Neuronal stem cell (in vitro differentiated cells): ENCODE data around the gene EBLN2.

Experiments
- DNase-seq: peaks from one replicate; pipeline ENCODE4 v3.0.0-alpha.2; 2013; ENCODE audit warnings: low spot score
- H2AFZ ChIP-seq: one replicate; pipeline ENCODE4 v1.6.1; 2013; ENCODE audit warnings: mild to moderate bottlenecking, low read length, inconsistent platforms
- H2AK5ac ChIP-seq: 2 replicates; pipeline ENCODE4 v1.6.1; 2013; ENCODE audit warnings: low read depth, mild to moderate bottlenecking, inconsistent platforms, low read length, moderate library complexity, mixed read lengths
- H2BK120ac ChIP-seq: 2 replicates; pipeline ENCODE4 v1.6.1; 2013; ENCODE audit warnings: low read depth, mild to moderate bottlenecking, inconsistent platforms, low read length, moderate library complexity, mixed read lengths
- H2BK12ac ChIP-seq: one replicate; pipeline ENCODE4 v1.6.1; 2013; ENCODE audit warnings: low read length, inconsistent platforms
- H2BK15ac ChIP-seq: 2 replicates; pipeline ENCODE4 v1.6.1; 2013; ENCODE audit warnings: mild to moderate bottlenecking, low read length, inconsistent platforms, mixed read lengths
- H2BK5ac ChIP-seq: one replicate; pipeline ENCODE4 v1.6.1; 2013; ENCODE audit warnings: inconsistent platforms, mild to moderate bottlenecking, low read length, moderate library complexity
- H3K14ac ChIP-seq: one replicate; pipeline ENCODE4 v1.6.1; 2013; ENCODE audit warnings: low read length, inconsistent platforms
- H3K18ac ChIP-seq: 2 replicates; pipeline ENCODE4 v1.6.1; 2013; ENCODE audit warnings: low read length, inconsistent platforms
- H3K23ac ChIP-seq: 2 replicates; pipeline ENCODE4 v1.6.1; 2013; ENCODE audit warnings: low read depth, mild to moderate bottlenecking, mixed read lengths, low read length, inconsistent platforms; ENCODE audit not compliant: poor library complexity
- H3K27ac ChIP-seq: replicated peaks from 3 replicates; pipeline ENCODE4 v1.5.1; 2013; ENCODE audit warnings: low read length, inconsistent platforms
- H3K27me3 ChIP-seq, 3 experiments: 2 replicates each; pipeline ENCODE4 v1.6.1; 2013; ENCODE audit warnings: low read length in 3 of 3, mild to moderate bottlenecking in 2 of 3, inconsistent platforms in 1 of 3, low read depth in 1 of 3, mixed read lengths in 1 of 3, moderate library complexity in 1 of 3; ENCODE audit not compliant: control insufficient read depth in 3 of 3, insufficient read depth in 3 of 3
- H3K36me3 ChIP-seq, 2 donors: replicated peaks in 1 of 2; 2 replicates each; pipeline ENCODE4 v1.6.1; 2013; ENCODE audit warnings: low read length in 2 of 2; ENCODE audit not compliant: control insufficient read depth in 2 of 2, insufficient read depth in 2 of 2
- H3K4ac ChIP-seq: 2 replicates; pipeline ENCODE4 v1.6.1; 2013; ENCODE audit warnings: inconsistent platforms, mild to moderate bottlenecking, low read length, moderate library complexity
- H3K4me1 ChIP-seq, 2 donors: 1 replicate in 1 of 2; 2 replicates in 1 of 2; pipeline ENCODE4 v1.6.1; 2013; ENCODE audit warnings: low read length in 2 of 2, low read depth in 1 of 2; ENCODE audit not compliant: control insufficient read depth in 2 of 2, insufficient read depth in 1 of 2
- H3K4me2 ChIP-seq: one replicate; pipeline ENCODE4 v1.6.1; 2013; ENCODE audit warnings: mild to moderate bottlenecking, low read length, inconsistent platforms; ENCODE audit not compliant: insufficient read depth, poor library complexity, severe bottlenecking
- H3K4me3 ChIP-seq, 2 donors: 2 replicates each; pipeline ENCODE4 v1.5.1; 2013; ENCODE audit warnings: low read length in 2 of 2, mild to moderate bottlenecking in 2 of 2, inconsistent platforms in 1 of 2, moderate library complexity in 1 of 2
- H3K79me1 ChIP-seq: one replicate; pipeline ENCODE4 v1.6.1; 2013; ENCODE audit warnings: low read depth, mild to moderate bottlenecking, inconsistent platforms, low read length, moderate library complexity
- H3K9ac ChIP-seq: one replicate; pipeline ENCODE4 v1.6.1; 2013; ENCODE audit warnings: mild to moderate bottlenecking, low read depth, low read length, inconsistent platforms; ENCODE audit not compliant: poor library complexity
- H3K9me3 ChIP-seq, 2 donors: replicated peaks in 1 of 2; 2 replicates each; pipeline versions ENCODE3 to v1.6.1; 2013; ENCODE audit warnings: low read length in 2 of 2, mild to moderate bottlenecking in 2 of 2, inconsistent platforms in 1 of 2, low read depth in 1 of 2, mixed read lengths in 1 of 2, moderate library complexity in 1 of 2; ENCODE audit not compliant: control insufficient read depth in 2 of 2, insufficient read depth in 1 of 2
- H4K8ac ChIP-seq: one replicate; pipeline ENCODE4 v1.6.1; 2013; ENCODE audit warnings: low read depth, mild to moderate bottlenecking, inconsistent platforms, low read length, moderate library complexity
- H4K91ac ChIP-seq: one replicate; pipeline ENCODE4 v1.6.1; 2013; ENCODE audit warnings: low read length, low read depth, mild to moderate bottlenecking, inconsistent platforms; ENCODE audit not compliant: poor library complexity
- whole genome bisulfite sequencing, 2 donors: extraction: QIAGEN DNeasy Blood & Tissue Kit; methylation state at CpG; one replicate each; pipeline ENCODE4 v1.1.7; 2013; ENCODE audit warnings: missing lambda C conversion rate in 2 of 2, mixed read lengths in 1 of 2; ENCODE audit not compliant: insufficient read length in 2 of 2, insufficient replicate concordance in 1 of 2; ENCODE audit errors: extremely low coverage in 2 of 2; 5-methylcytosine and 5-hydroxymethylcytosine counted together

The EBLN2 gene

DNA sequence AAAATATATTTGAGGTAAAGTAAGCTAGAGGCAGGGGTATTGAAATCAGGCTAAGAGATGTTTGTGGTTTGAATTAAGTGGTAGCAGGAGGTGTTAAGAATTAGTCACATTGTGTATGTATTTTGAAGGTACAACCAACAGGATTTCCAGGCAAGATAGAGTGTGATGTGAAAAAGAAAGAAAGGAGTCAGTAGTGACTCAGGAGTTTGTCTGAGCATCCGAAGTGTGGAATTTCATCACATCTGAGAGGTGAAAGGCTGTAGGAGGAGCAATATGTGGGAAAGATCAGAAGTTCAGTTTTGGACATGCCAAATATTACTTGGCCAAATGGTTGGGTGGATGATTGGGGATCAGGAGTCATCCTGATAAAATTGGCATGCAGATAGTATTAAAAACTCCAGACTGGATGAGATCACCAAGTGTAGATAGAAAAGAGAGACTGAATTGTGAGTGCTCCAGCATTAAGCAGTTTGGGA, 32.1 kb upstream of the EBLN2 start:
- peaks cover 0 to 9% of the 10 kb centered on the region in 2 donors for H3K9me3 ChIP-seq
- H3K4me3 ChIP-seq: no peak overlapping the region
- no peak overlapping the region for H3K4ac ChIP-seq
- WGBS, 2 donors: no CpG with 5 or more reads among the region's 1 CpG
- H2BK12ac ChIP-seq: no peak overlapping the region
- H2AFZ ChIP-seq: no peak overlapping the region
- H3K18ac ChIP-seq: no peak overlapping the region
- no peak overlapping the region for H3K14ac ChIP-seq
- H2BK120ac ChIP-seq: no peak overlapping the region
- H2BK15ac ChIP-seq: no peak overlapping the region
- no peak overlapping the region for H3K23ac ChIP-seq
- no peak overlapping the region for H2BK5ac ChIP-seq
- H3K4me1 ChIP-seq: peaks cover 3% of the 10 kb centered on the region in 2 donors
- no peak overlapping the region for H2AK5ac ChIP-seq
- no peak overlapping the region for H4K91ac ChIP-seq
- H3K27ac ChIP-seq: no peak overlapping the region
- peaks cover 5% of the 10 kb centered on the region for H3K79me1 ChIP-seq
- H3K27me3 ChIP-seq: no peaks in the 10 kb centered on the region
- no peak for DNase-seq
- H4K8ac ChIP-seq: no peak overlapping the region
- no peak overlapping the region for H3K4me2 ChIP-seq
- no peak overlapping the region for H3K9ac ChIP-seq
- peaks cover 0 to 33% of the 10 kb centered on the region in 2 donors for H3K36me3 ChIP-seq

DNA sequence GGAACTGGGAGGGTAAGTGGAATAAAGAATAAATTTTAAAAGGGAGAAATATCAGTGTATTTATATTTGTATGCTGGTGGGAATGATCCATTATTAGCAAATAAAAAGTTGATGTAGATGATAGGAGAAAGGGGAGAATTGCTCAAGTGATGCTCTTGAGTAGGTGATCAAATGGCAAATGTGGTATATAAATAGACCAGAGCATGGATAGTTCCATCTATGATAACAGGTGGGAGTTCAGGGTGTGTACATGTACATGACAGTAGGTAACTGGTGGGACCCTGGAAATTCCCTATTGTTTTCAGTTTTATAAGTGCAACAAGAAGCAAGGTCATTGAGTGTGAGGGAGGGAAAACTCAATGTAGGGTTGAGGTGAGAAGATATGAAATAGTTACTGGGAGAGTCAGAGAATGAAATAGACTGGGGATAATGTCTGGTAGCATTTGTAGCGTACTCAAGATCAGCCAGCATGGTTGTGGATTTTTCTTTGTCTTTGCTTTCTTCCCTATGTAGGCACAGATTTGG, 31.3 kb upstream of the EBLN2 start:
- Histone ChIP-seq H2BK12ac (no peak overlapping the region), H3K27me3 (no peaks in the 10 kb centered on the region), H2BK15ac (no peak overlapping the region), H3K23ac (no peak overlapping the region), H3K4ac (no peak overlapping the region), H3K79me1 (peaks cover 5% of the 10 kb centered on the region), H3K9ac (no peak overlapping the region), H3K36me3 (peaks cover 0 to 40% of the 10 kb centered on the region in 2 donors), H3K9me3 (peaks cover 0 to 9% of the 10 kb centered on the region in 2 donors), H3K4me2 (no peak overlapping the region), H3K27ac (no peak overlapping the region), H3K4me1 (peaks cover 0 to 3% of the 10 kb centered on the region in 2 donors), H2AK5ac (no peak overlapping the region), H3K4me3 (no peak overlapping the region), H4K8ac (no peak overlapping the region), H3K18ac (no peak overlapping the region), H4K91ac (no peak overlapping the region), H3K14ac (no peak overlapping the region), H2AFZ (no peak overlapping the region), H2BK5ac (no peak overlapping the region), H2BK120ac (no peak overlapping the region)
- DNase-seq: no peak
- WGBS, 2 donors: no CpG with 5 or more reads among the region's 1 CpG

DNA sequence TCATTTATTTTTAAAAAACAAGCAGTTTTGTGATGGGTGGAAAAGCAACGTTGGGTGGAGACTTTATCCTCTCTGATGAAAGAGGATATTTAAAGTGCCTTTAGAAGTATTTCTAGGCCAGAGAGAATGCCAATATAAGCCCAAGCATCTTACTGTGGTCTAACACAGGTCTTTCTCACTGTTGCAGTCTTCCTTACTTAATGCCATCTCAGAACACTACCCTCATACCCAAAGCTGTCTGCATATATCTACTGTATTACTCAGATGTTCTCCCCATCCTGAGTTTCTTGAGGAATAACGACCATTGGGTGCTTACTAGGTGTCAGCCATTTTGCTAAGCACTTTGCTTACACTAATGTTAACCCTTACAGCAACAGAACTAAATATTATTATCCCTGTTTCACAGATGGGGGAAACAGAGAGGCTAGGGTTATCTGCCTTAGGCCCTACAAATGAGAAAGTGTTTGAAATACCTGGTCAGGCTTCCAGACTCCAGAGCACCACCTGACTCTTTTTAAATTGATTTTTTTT, 29.8 kb upstream of the EBLN2 start:
- no peak overlapping the region for H4K91ac ChIP-seq
- H2AK5ac ChIP-seq: no peak overlapping the region
- H3K23ac ChIP-seq: no peak overlapping the region
- H2BK12ac ChIP-seq: no peak overlapping the region
- H2BK120ac ChIP-seq: no peak overlapping the region
- no peak overlapping the region for H3K4me3 ChIP-seq
- H3K4ac ChIP-seq: no peak overlapping the region
- no peak overlapping the region for H3K18ac ChIP-seq
- no peak for DNase-seq
- H3K27ac ChIP-seq: no peak overlapping the region
- WGBS, 2 donors: no CpG with 5 or more reads among the region's 2 CpGs
- H3K4me2 ChIP-seq: no peak overlapping the region
- H2BK5ac ChIP-seq: no peak overlapping the region
- no peak overlapping the region for H3K9ac ChIP-seq
- no peaks in the 10 kb centered on the region for H3K4me1 ChIP-seq
- no peak overlapping the region for H2BK15ac ChIP-seq
- no peaks in the 10 kb centered on the region for H3K27me3 ChIP-seq
- H4K8ac ChIP-seq: no peak overlapping the region
- peaks cover 5% of the 10 kb centered on the region for H3K79me1 ChIP-seq
- peaks cover 0 to 40% of the 10 kb centered on the region in 2 donors for H3K36me3 ChIP-seq
- H3K9me3 ChIP-seq: peaks cover 0 to 9% of the 10 kb centered on the region in 2 donors
- no peak overlapping the region for H3K14ac ChIP-seq
- H2AFZ ChIP-seq: no peak overlapping the region

DNA sequence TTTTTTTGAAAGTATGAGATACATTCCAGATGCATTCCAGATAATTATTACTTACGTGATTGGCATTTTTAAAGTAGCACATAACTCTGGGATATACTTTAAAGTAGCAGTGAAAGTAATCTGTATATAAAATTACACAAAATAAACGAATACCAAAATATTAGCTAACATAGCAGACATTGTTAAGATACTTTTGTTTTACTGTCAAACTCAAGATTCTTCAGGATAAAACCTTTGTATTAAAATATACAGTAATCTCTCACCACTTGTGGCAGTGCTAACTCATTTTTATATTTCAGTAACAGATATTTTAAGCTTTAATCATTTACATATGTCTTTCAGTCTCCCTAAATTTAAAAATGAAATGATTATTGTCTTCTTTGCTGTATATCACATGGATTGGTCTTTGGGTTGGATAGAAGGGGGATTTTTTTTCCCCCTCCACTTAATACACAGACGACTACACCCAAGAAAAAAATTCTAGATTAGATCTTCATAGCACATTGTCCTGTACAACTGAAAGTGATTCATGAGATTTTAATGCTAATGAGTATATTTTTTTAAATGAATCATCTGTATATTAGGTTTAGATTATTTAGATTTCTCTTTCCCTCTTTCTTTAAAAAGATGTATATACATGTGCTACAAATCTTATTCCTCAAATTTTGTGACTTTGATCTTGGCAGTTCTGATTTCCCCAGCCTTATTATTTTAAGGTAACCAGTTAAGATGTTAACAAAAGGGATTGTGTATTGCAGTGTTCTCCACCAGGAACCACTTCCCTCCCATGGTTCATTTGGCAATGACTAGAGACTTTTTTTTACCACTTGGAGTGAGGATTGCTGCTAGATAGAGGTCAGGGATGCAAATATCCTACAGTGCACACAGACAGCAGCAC, 24.5 kb upstream of the EBLN2 start:
- Histone ChIP-seq H4K91ac (no peak overlapping the region), H3K27ac (no peak overlapping the region), H3K79me1 (no peaks in the 10 kb centered on the region), H3K18ac (no peak overlapping the region), H2BK5ac (no peak overlapping the region), H3K9ac (no peak overlapping the region), H2AK5ac (no peak overlapping the region), H3K4me2 (no peak overlapping the region), H2AFZ (no peak overlapping the region), H3K4me1 (peaks cover 0 to 3% of the 10 kb centered on the region in 2 donors), H3K9me3 (peaks cover 0 to 3% of the 10 kb centered on the region in 2 donors), H3K27me3 (no peaks in the 10 kb centered on the region), H4K8ac (no peak overlapping the region), H3K4ac (no peak overlapping the region), H3K23ac (no peak overlapping the region), H2BK120ac (no peak overlapping the region), H3K36me3 (peaks cover 0 to 19% of the 10 kb centered on the region in 2 donors), H2BK12ac (no peak overlapping the region), H3K4me3 (no peak overlapping the region), H3K14ac (no peak overlapping the region), H2BK15ac (no peak overlapping the region)
- WGBS, 2 donors: no CpG with 5 or more reads among the region's 3 CpGs
- no peak for DNase-seq
